HG03095 (cell line): ENCODE results near the gene GADD45A.

Experiments used
- ATAC-seq: cut with Tn5 transposase; IDR thresholded peaks from one replicate; pipeline ENCODE4 v1.9.1; 2021; ENCODE audit warnings: moderate library complexity; ENCODE audit not compliant: unreplicated experiment

The GADD45A gene

GRCh38 chr1:67666636-67667035 lies 18.4 kb upstream of the GADD45A start:
- no peak for ATAC-seq

GRCh38 chr1:67668660-67669059 lies 16.3 kb upstream of the GADD45A start:
- no peak for ATAC-seq

- no peak for ATAC-seq
Observed at GRCh38 chr1:67672260-67672803, 12.7 kb upstream of the GADD45A start.

GRCh38 chr1:67673468-67674201 lies 11.4 kb upstream of the GADD45A start:
- no peak for ATAC-seq

GRCh38 chr1:67674260-67675011 lies 10.6 kb upstream of the GADD45A start:
- ATAC-seq = no peak

GRCh38 chr1:67675800-67676199 lies 9.2 kb upstream of the GADD45A start:
- no peak for ATAC-seq

- no peak for ATAC-seq
Observed at GRCh38 chr1:67676287-67676686, 8.7 kb upstream of the GADD45A start.

GRCh38 chr1:67676946-67677345 lies 8.1 kb upstream of the GADD45A start:
- ATAC-seq = no peak

GRCh38 chr1:67677408-67677807 lies 7.6 kb upstream of the GADD45A start:
- no peak for ATAC-seq

- no peak for ATAC-seq
Observed at GRCh38 chr1:67677930-67678329, 7.1 kb upstream of the GADD45A start.

GRCh38 chr1:67679691-67680090 lies 5.3 kb upstream of the GADD45A start:
- ATAC-seq = no peak

- ATAC-seq = no peak
Observed at GRCh38 chr1:67680486-67680885, 4.5 kb upstream of the GADD45A start.

- no peak for ATAC-seq
Observed at GRCh38 chr1:67682659-67683197, 2.3 kb upstream of the GADD45A start.

GRCh38 chr1:67683316-67683715 lies 1.7 kb upstream of the GADD45A start:
- ATAC-seq = no peak

- no peak for ATAC-seq
Observed at GRCh38 chr1:67683766-67684525, 1.1 kb upstream of the GADD45A start.

GRCh38 chr1:67684526-67685066 lies 405 bp upstream of the GADD45A start:
- ATAC-seq = no peak

- ATAC-seq = peak; percentile 8
Observed at GRCh38 chr1:67685558-67686266, 711 bp downstream of the GADD45A start.

GRCh38 chr1:67686267-67687197 lies 1.5 kb downstream of the GADD45A start:
- peak; percentile 24 for ATAC-seq

GRCh38 chr1:67687198-67687545 lies 2.2 kb downstream of the GADD45A start:
- ATAC-seq = no peak
